Fibroblast of the aortic adventitia (primary cell): ENCODE results near the gene SMPDL3A. TPM values are rescaled to one million over a fixed set of nuclear protein-coding genes. Genes with fewer than 3 reads are reported as not detected.
A peak's percentile ranks its signal among the peaks of the same experiment; 100 is the strongest.

ENCODE experiments used
- DNase-seq: peaks from one replicate; pipeline ENCODE4 v3.0.0-alpha.2; 2010; ENCODE audit warnings: low read depth
- H3K4me3 ChIP-seq: 2 replicates; pipeline ENCODE4 v1.5.1; 2011; ENCODE audit warnings: low read depth, mild to moderate bottlenecking, control low read depth, low read length, moderate library complexity
- CTCF ChIP-seq: IDR thresholded peaks from 2 replicates; pipeline ENCODE4 v1.5.1; 2011; ENCODE audit warnings: mild to moderate bottlenecking, low read length, control low read depth, inconsistent platforms; ENCODE audit not compliant: insufficient read depth
- total RNA-seq: library from RNA; depleted of rRNA; stranded (reverse); fragments of >200 nt; gene quantifications from 2 replicates; pipeline ENCODE4 v1.2.3, GENCODE V29; 2012; ENCODE audit warnings: low replicate concordance

SMPDL3A gene
- total RNA-seq, 1 donor: 19.6 TPM

GRCh38 chr6:122792766-122793165 is 3.7 kb downstream of the SMPDL3A start:
- H3K4me3 ChIP-seq: no peak overlapping the region
- peak; percentile 43 for DNase-seq
- no peak for TF ChIP-seq CTCF

- no peak overlapping the region for H3K4me3 ChIP-seq
- DNase-seq: no peak
- no peak for TF ChIP-seq CTCF
Observed at GRCh38 chr6:122797537-122797936, 8.5 kb downstream of the SMPDL3A start.

GRCh38 chr6:122798099-122798641 is 9.1 kb downstream of the SMPDL3A start:
- peak; percentile 74 for DNase-seq

DNA sequence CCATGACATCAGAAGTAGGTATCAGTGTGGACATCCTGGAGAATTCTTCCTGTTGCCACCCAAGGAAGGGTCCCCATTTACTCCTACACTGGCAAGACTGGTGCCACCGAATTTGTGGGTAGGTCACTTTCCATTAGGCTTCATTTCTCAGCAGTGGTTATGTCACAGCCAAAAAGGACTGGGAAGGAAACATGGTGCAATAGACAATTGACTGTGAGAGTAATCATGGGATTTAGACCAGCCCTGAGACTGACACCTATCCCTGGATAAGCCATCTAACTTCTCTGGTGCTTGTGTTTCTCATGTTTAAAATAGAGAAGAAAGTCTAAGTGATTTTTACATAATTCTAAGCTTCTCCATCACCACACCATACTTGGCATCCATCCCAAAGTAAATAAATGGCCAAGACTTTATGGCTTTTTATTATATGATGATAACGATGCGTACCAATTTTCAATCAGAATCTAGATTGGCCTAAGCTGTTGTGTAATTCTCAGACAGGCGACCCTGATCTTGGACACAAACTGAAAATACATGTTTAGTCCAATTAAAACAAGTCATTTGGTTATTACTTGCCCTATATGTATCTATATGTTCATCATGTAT is 10.2 kb downstream of the SMPDL3A start:
- TF ChIP-seq CTCF: no peak
- no peak for DNase-seq
- no peak overlapping the region for H3K4me3 ChIP-seq

More at GRCh38 chr6:122798099-122798641, 9.1 kb downstream of the SMPDL3A start:
- H3K4me3 ChIP-seq: peak overlapping the region; percentile 10
- TF ChIP-seq CTCF: no peak

DNA sequence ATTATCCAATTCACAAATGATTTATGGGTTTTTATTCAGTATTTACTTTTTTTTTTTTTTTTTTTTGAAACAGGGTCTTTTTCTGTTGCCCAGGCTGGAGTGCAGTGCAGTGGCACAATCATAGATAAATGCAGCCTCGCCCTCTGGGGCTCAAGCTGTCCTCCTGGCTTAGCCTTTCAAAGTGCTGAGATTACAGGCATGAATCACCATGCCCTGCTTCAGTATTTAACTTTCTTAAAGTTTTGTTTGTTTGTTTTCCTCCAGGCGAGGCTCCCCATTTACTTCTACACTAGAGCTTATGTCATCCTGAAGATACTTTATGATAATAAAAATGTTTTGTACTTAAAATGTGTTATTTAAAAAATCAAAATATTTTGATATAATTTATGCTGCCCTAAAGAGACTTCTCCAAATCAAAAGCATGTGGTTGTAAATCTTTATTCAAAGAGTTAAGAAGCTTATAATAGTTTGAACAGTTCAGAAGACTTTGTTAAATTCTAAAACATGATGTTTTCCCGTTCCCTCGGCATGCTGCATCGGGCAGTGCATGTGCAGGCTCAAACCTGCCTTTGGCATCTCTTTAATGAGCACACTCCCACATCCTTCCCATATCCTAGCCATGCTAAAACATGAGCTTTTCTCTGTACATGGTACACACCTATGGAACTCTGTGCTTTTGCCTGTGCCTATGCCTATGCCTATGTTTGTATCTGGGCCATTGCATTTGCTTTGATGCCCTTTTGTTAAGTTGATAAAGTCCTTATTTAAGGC is 11.0 kb downstream of the SMPDL3A start:
- no peak for TF ChIP-seq CTCF
- no peak overlapping the region for H3K4me3 ChIP-seq
- peak; percentile 47 for DNase-seq

DNA sequence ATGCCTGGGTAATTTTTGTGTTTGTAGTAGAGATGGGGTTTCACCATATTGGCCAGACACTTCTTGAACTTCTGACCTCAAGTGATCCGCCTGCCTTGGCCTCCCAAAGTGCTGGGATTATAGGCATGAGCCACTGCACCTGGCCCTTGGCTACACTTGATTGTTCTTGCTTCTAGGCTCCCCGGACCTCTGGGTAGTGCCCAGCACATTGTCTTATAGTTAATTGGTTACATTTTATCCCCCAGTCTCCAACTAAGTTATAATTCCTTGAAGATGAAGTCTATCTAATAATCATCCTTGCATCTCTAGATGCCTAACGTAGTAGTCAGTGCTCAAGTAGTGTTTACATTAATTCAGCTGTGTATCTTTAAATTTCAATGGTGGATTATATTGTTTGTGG is 11.8 kb downstream of the SMPDL3A start:
- no peak overlapping the region for H3K4me3 ChIP-seq
- TF ChIP-seq CTCF: no peak
- no peak for DNase-seq
